GM12878 (cell line): Measurements from ENCODE around the gene PEF1.

Source experiments
- HCFC1 ChIP-seq: fragments of 150-350 bp; IDR thresholded peaks from 2 replicates; pipeline ENCODE4 v1.6.1; 2014; ENCODE audit warnings: low read length
- PML ChIP-seq: IDR thresholded peaks from 2 replicates; pipeline ENCODE4 v1.6.1; 2012; ENCODE audit warnings: low read length, inconsistent platforms
- YY1 ChIP-seq: IDR thresholded peaks from 2 replicates; pipeline ENCODE4 v1.6.1; 2011; ENCODE audit warnings: low read depth, mild to moderate bottlenecking, low read length
- ZBED1 ChIP-seq: IDR thresholded peaks from 2 replicates; pipeline ENCODE4 v1.6.1; 2016; ENCODE audit warnings: borderline replicate concordance
- TF ChIP-seq, protein P1 (sequence below): IDR thresholded peaks from 2 replicates; pipeline ENCODE4 v1.6.1; 2012; ENCODE audit warnings: low read depth, low read length, improper control_type of control experiment
- TF ChIP-seq, protein P2 (sequence below), 3 experiments: IDR thresholded peaks in 2 of 3; conservative IDR thresholded peaks in 1 of 3; 2 replicates each; pipeline ENCODE4 v1.5.1; 2011; ENCODE audit warnings: low read depth in 3 of 3, low read length in 3 of 3, mild to moderate bottlenecking in 3 of 3, control low read depth in 2 of 3, moderate library complexity in 2 of 3, inconsistent platforms in 1 of 3, mixed read lengths in 1 of 3; ENCODE audit not compliant: control insufficient read depth in 2 of 3, insufficient read depth in 1 of 3; ENCODE audit errors: extremely low read depth in 1 of 3

GRCh38 chr1:31674626-31675025 lies 29.9 kb upstream of the PEF1 start:
- TF ChIP-seq, protein P1, sequence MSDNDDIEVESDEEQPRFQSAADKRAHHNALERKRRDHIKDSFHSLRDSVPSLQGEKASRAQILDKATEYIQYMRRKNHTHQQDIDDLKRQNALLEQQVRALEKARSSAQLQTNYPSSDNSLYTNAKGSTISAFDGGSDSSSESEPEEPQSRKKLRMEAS, result no peak
- no peak for TF ChIP-seq PML
- no peak for TF ChIP-seq HCFC1
- TF ChIP-seq, protein P2, sequence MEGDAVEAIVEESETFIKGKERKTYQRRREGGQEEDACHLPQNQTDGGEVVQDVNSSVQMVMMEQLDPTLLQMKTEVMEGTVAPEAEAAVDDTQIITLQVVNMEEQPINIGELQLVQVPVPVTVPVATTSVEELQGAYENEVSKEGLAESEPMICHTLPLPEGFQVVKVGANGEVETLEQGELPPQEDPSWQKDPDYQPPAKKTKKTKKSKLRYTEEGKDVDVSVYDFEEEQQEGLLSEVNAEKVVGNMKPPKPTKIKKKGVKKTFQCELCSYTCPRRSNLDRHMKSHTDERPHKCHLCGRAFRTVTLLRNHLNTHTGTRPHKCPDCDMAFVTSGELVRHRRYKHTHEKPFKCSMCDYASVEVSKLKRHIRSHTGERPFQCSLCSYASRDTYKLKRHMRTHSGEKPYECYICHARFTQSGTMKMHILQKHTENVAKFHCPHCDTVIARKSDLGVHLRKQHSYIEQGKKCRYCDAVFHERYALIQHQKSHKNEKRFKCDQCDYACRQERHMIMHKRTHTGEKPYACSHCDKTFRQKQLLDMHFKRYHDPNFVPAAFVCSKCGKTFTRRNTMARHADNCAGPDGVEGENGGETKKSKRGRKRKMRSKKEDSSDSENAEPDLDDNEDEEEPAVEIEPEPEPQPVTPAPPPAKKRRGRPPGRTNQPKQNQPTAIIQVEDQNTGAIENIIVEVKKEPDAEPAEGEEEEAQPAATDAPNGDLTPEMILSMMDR (IDR thresholded peaks at IDR 0.05 in 2 of 3, conservative IDR thresholded peaks at IDR 0.05 in 1 of 3; ENCODE audit: control insufficient read depth in 2 of 3, extremely low read depth in 1 of 3, insufficient read depth in 1 of 3, low read depth in 3 of 3, low read length in 3 of 3), result no peak
- no peak for TF ChIP-seq YY1
- TF ChIP-seq ZBED1, result no peak
